ENCODE results near the gene CEBPZOS.
"Not testable (repeated sequence)": the region's sequence is repeated elsewhere in the genome, so short reads cannot be mapped to it uniquely, and the experiment has no call there.

Gene CEBPZOS

GRCh38 chr2:37191253-37191652, 5.0 kb upstream of the CEBPZOS start:
- DNase-seq (ENCODE audit: low read depth in 2 of 2): no peak

DNA sequence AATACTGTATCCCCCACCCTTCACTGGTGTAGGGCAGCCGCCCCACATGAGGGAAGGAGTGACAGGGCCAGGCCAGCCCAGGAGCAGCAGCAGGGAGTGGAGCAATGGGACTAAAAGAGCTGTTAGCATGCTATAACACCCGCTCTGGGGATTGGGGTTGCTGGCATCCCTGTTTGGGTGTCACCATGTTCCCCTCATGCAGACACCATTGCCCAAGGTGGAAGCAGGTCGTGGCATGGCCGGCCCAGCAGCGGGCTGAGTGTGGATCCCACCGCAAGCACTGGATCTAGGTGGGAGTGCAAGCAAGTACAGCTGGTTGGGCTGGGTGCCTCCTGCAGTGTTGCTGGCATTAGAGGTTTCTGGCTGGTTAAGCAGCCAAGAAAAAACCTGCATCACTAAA, 4.5 kb upstream of the CEBPZOS start:
- no peak for DNase-seq (ENCODE audit: low read depth in 2 of 2)

- no peak for DNase-seq (ENCODE audit: low read depth in 2 of 2)
Measured at GRCh38 chr2:37192551-37192950, 3.7 kb upstream of the CEBPZOS start.

- DNase-seq (ENCODE audit: low read depth in 2 of 2): not testable (repeated sequence)
Measured at GRCh38 chr2:37195862-37196319, 405 bp upstream of the CEBPZOS start.

GRCh38 chr2:37198681-37199065, 2.4 kb downstream of the CEBPZOS start:
- no peak for DNase-seq (ENCODE audit: low read depth in 2 of 2)

DNA sequence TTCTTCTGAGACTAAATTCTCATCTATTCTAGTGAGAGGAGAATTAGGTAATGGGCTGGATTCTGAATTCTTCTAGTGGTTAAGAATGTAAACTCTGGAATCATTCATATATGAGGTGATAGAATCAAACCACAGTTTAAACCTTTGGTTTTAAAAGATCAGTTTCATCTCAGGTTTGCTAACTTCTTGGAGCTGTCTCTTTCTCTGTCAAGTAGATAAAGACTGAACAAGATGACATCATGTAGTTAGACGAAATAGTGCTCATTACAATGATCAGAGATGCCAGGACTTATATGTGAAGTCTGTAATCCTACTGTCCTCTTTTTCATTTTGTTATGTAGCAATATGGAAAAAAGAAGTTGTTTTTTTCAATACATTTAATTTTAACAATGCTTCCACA, 4.9 kb downstream of the CEBPZOS start:
- DNase-seq (ENCODE audit: low read depth in 2 of 2): no peak

DNA sequence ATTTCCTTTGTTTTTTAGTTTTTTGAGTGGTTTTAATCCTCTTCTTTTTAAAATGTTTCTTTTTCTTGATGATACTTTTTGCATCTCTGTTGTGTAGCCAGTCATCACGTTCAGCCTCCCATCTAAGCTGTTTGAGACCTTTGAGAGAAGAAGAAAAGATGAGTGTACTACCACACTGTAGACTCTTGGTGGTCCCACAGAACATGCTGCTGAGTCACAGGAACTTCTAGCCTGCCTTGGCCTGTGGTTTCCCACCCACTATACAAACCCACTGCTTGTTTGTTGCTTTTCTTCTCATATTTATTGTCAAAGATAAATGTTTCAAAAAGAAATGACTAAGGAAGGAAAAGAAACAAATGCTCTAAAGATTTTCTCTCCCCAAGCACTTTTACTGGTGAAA, 5.5 kb downstream of the CEBPZOS start:
- DNase-seq (ENCODE audit: low read depth in 2 of 2): peak; percentile 38 to 51

DNA sequence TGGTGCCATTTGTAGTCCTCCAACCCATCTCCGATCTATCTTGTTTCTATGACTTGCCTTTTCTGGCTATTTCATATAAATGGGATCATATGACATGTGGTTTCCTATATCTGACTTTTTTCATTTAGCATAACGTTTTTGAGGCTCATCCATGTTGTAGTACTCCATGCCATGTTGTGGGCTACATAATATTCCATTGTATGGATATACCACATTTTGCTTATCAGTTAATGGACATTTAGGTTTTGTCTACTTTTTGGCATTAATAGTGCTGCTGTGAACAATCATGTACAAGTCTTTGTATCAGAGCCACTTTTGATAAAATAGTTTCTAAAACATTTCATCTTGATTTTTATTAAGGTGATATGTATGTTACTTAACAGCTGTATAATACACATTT, 7.4 kb downstream of the CEBPZOS start:
- no peak for DNase-seq (ENCODE audit: low read depth in 2 of 2)

DNA sequence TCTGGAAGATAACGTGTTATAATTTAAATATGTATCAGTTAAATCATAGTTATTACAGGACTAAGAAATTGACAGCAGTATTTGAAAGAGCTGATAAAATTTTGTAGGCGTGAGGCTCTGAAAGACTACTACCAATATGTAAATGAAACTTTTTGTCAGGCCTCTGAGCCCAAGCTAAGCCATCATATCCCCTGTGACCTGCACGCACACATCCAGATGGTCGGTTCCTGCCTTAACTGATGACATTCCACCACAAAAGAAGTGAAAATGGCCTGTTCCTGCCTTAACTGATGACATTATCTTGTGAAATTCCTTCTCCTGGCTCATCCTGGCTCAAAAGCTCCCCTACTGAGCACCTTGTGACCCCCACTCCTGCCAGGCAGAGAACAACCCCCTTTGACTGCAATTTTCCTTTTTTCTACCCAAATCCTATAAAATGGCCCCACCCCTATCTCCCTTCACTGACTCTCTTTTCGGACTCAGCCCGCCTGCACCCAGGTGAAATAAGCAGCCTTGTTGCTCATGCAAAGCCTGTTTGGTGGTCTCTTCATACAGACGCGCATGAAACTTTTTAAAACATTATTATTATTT, 8.9 kb downstream of the CEBPZOS start:
- not testable (repeated sequence) for DNase-seq (ENCODE audit: low read depth in 2 of 2)

DNA sequence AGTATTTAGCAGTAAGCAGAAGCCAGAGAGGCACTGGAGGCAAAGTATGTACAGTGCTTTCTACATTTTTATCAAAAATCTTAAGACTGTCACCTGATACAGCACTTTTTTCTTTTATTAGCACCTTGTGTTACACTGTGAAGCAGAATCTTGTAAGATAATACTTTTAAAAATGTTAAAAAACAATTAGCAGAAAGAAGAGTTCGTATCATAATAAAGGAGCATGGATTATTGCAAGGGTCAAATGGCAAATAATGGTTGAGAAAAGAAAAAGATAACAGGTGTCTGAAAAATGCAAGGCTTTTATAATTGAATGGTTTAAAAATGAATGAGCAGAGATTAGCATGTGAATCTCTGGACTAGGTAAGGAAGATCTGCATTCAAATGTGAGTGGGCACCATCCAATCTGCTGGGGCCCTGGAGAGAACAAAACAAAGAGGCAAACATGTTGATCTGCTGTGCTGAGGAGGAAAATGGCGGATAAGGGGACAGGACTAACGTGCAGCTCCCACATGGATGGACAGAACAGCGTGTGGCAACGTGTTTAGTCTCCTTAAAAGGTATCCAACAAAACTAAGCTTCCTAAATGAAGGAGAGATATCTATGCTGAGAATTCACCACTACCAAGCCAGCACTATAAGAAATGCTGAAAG, 9.5 kb downstream of the CEBPZOS start:
- no peak for DNase-seq (ENCODE audit: low read depth in 2 of 2)

- DNase-seq (ENCODE audit: low read depth in 2 of 2): not testable (repeated sequence)
Measured at GRCh38 chr2:37206760-37207159, 10.5 kb downstream of the CEBPZOS start.

DNA sequence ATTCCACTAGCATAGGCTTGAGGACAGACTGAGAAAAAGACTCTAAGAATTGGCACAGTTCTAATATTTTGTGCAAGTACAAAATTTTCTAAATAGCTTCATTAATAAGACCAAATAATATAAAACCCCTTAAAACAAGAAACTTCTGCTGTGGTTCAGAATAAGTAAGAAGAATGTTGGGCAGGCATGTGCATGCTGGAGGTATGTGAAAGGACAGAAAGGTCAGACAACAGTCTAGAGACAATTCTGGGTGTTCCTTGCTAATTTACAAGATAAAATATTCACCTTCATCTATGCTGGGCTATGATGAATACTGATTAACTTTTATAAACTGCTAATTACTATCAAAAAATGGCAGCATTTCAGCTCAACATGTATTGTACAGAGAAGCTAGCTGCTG, 14.9 kb downstream of the CEBPZOS start:
- no peak for DNase-seq (ENCODE audit: low read depth in 2 of 2)

- DNase-seq (ENCODE audit: low read depth in 2 of 2): no peak
Measured at GRCh38 chr2:37211939-37212338, 15.6 kb downstream of the CEBPZOS start.

DNA sequence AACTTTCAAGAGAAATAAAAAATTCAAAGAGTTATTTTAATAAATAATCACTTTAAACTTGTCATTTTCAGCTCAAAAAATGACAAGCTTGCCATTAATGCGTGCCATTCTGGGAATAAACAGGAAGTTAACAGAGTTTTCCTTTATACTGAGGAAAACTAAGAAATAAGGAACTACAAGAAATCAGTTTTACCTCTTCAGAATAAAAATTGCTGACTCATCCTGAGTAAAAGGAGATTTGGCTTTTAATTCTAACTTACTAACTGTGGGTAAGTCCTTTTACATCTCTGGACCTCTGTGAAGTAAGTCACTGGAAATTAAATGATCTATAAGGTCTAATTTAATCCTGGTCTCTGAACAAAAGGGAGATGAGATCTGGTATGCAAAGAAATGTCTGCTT, 19.0 kb downstream of the CEBPZOS start:
- DNase-seq (ENCODE audit: low read depth in 2 of 2): no peak

- no peak for DNase-seq (ENCODE audit: low read depth in 2 of 2)
Measured at GRCh38 chr2:37219046-37219445, 22.8 kb downstream of the CEBPZOS start.

DNA sequence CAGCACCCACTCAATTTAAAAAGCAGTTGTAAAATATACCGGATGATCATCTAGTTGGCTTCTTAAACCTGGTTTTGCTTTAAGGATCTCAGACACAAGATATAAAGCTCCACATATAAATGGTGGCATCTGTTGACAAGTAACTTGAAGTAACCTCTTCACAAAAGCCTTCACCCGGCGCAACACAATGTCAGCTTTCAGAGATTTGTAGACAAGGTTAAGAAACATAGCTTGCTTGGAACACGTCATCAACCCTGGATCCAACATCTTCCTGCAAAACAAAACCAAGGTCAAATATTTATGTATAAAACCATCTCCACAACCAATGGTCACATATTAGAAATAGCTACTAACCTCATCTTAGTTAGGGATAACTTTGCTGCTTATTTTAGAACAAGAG, 26.8 kb downstream of the CEBPZOS start:
- no peak for DNase-seq (ENCODE audit: low read depth in 2 of 2)

DNA sequence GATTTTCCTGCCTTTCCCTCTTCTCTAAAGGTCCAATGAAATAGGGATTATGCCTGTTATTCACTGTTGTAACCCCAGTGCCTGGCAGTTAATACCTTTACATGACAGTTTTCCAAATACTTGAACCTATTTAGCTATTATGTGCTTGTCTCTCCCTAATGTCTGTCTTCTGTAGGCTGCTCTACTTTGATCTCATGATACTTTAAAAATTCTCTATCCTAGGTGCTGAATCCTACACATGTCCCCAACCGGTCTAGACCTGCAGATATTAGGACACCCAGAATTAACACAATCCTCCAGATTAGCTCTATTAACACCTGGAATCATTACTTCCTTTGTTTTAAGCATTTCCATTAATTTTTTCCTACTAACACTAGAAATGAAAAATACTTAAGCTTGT, 27.8 kb downstream of the CEBPZOS start:
- no peak for DNase-seq (ENCODE audit: low read depth in 2 of 2)

GRCh38 chr2:37225129-37225528, 28.8 kb downstream of the CEBPZOS start:
- not testable (repeated sequence) for DNase-seq (ENCODE audit: low read depth in 2 of 2)

DNA sequence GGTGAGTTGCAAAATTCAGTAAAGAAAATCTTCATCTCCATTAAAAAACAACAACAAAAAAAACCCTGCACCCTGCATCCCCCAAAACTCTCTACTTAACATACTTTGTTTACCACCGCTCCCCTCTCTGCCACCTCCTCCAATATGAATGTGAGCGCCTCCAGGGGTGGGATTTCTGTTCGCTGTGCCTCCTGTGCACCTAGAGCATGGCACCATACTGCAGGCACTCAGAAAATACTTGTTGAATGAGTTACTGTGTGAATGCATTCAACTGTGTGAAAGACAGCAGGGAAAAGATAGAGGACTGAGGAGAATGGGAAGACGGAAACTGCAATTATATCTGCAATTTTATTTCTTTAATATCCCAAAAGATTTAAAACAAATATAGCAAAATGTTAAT, 30.6 kb downstream of the CEBPZOS start:
- no peak for DNase-seq (ENCODE audit: low read depth in 2 of 2)

- DNase-seq (ENCODE audit: low read depth in 2 of 2): no peak
Measured at GRCh38 chr2:37228788-37229187, 32.5 kb downstream of the CEBPZOS start.

GRCh38 chr2:37230581-37230980, 34.3 kb downstream of the CEBPZOS start:
- DNase-seq (ENCODE audit: low read depth in 2 of 2): no peak

GRCh38 chr2:37231241-37232130, 35.2 kb downstream of the CEBPZOS start, which contains the start of the genes CEBPZ and NDUFAF7:
Gene CEBPZ (minus strand): TSS chr2:37231596. CDS start chr2:37231567, 29 bp downstream.
Gene NDUFAF7 (plus strand): TSS chr2:37231658. CDS start chr2:37231706, 48 bp downstream.
- peak; percentile 71 to 82 for DNase-seq (ENCODE audit: low read depth in 2 of 2)

All from activated CD8-positive, alpha-beta memory T cell treated with anti-CD3 and anti-CD28 coated beads for 4 hours (primary cell).